HEK293 (cell line): Measurements from ENCODE around the gene PLEKHG1.

Source experiments
- CTCF ChIA-PET: fragments of 350-600 bp; formaldehyde crosslinking; extraction: SDS; loops from one replicate; lab custom pipeline; 2021; ENCODE audit warnings: antibody characterized with exemption; lab: Yijun Ruan, JAX
- POLR2A ChIA-PET: fragments of 300-600 bp; formaldehyde crosslinking; extraction: SDS; loops from one replicate; lab custom pipeline; 2020; ENCODE audit warnings: antibody characterized with exemption, inconsistent platforms; lab: Yijun Ruan, JAX
- H3K27ac ChIP-seq: fragments of 200-500 bp; sonication (Bioruptor generic); 2 replicates; pipeline ENCODE4 v1.5.1; 2014; ENCODE audit warnings: low read depth, low read length, control low read depth, inconsistent platforms; ENCODE audit errors: extremely low read depth
- H3K36me3 ChIP-seq, 2 experiments: fragments of 200-500 bp in 1 of 2; sonication (Bioruptor generic) in 1 of 2; 1 replicate in 1 of 2; 2 replicates in 1 of 2; pipeline ENCODE4 v1.5.1; 2014 to 2017; ENCODE audit warnings: inconsistent platforms in 2 of 2, low read length in 2 of 2; ENCODE audit not compliant: control insufficient read depth in 2 of 2, insufficient read depth in 1 of 2
- H3K4me1 ChIP-seq: fragments of 200-500 bp; sonication (Bioruptor generic); 2 replicates; pipeline ENCODE4 v1.5.1; 2014; ENCODE audit warnings: mild to moderate bottlenecking, low read length, inconsistent platforms; ENCODE audit not compliant: control insufficient read depth, insufficient read depth
- H3K4me3 ChIP-seq: 2 replicates; pipeline ENCODE4 v1.5.1; 2011; ENCODE audit warnings: low read depth, mild to moderate bottlenecking, control low read depth, low read length, moderate library complexity
- H3K9me3 ChIP-seq: fragments of 200-500 bp; sonication (Bioruptor generic); 2 replicates; pipeline ENCODE4 v1.5.1; 2014; ENCODE audit warnings: low read depth, low read length, inconsistent platforms; ENCODE audit not compliant: control insufficient read depth, insufficient read depth
- MEIS1 ChIP-seq: sonication (generic); formaldehyde crosslinking; IDR thresholded peaks from 2 replicates; pipeline ENCODE4 v1.8.1; 2022; ENCODE audit warnings: missing genetic modification reagents, mild to moderate bottlenecking, borderline replicate concordance
- MZF1 ChIP-seq: fragments of 450-650 bp; formaldehyde crosslinking; IDR thresholded peaks from 2 replicates; pipeline ENCODE4 v1.5.1; 2017; ENCODE audit warnings: missing biosample characterization, missing genetic modification characterization, borderline replicate concordance
- PRDM6 ChIP-seq: fragments of 450-650 bp; formaldehyde crosslinking; IDR thresholded peaks from 2 replicates; pipeline ENCODE4 v1.5.1; 2017; ENCODE audit warnings: missing biosample characterization, missing genetic modification characterization
- SCRT1 ChIP-seq: fragments of 450-650 bp; formaldehyde crosslinking; IDR thresholded peaks from 2 replicates; pipeline ENCODE4 v1.5.1; 2016; ENCODE audit warnings: missing biosample characterization, missing genetic modification characterization, borderline replicate concordance
- SCRT2 ChIP-seq: fragments of 450-650 bp; formaldehyde crosslinking; IDR thresholded peaks from 2 replicates; pipeline ENCODE4 v1.5.1; 2016; ENCODE audit warnings: missing biosample characterization, missing genetic modification characterization
- SP3 ChIP-seq: fragments of 450-650 bp; formaldehyde crosslinking; IDR thresholded peaks from 2 replicates; pipeline ENCODE4 v1.5.1; 2016; ENCODE audit warnings: missing biosample characterization, missing genetic modification characterization
- ZBTB20 ChIP-seq: fragments of 450-650 bp; formaldehyde crosslinking; IDR thresholded peaks from 2 replicates; pipeline ENCODE4 v1.5.1; 2016; ENCODE audit warnings: missing biosample characterization, missing genetic modification characterization
- ZEB2 ChIP-seq: fragments of 450-650 bp; formaldehyde crosslinking; IDR thresholded peaks from 2 replicates; pipeline ENCODE4 v1.5.1; 2016; ENCODE audit warnings: missing biosample characterization, missing genetic modification characterization
- ZFP3 ChIP-seq: fragments of 450-650 bp; formaldehyde crosslinking; IDR thresholded peaks from 2 replicates; pipeline ENCODE4 v1.5.1; 2016; ENCODE audit warnings: low read depth, missing biosample characterization, missing genetic modification characterization
- ZNF112 ChIP-seq: fragments of 450-650 bp; formaldehyde crosslinking; IDR thresholded peaks from 2 replicates; pipeline ENCODE4 v1.5.0; 2017; ENCODE audit warnings: missing biosample characterization, missing genetic modification characterization
- ZNF133 ChIP-seq: fragments of 450-650 bp; formaldehyde crosslinking; IDR thresholded peaks from 2 replicates; pipeline ENCODE4 v1.5.1; 2016; ENCODE audit warnings: missing biosample characterization, missing genetic modification characterization
- ZNF138 ChIP-seq: fragments of 450-650 bp; formaldehyde crosslinking; IDR thresholded peaks from 2 replicates; pipeline ENCODE4 v1.5.1; 2016; ENCODE audit warnings: missing biosample characterization, missing genetic modification characterization, borderline replicate concordance
- ZNF157 ChIP-seq: fragments of 450-650 bp; formaldehyde crosslinking; IDR thresholded peaks from 2 replicates; pipeline ENCODE4 v1.5.1; 2016; ENCODE audit warnings: missing biosample characterization, missing genetic modification characterization
- ZNF426 ChIP-seq: fragments of 450-650 bp; formaldehyde crosslinking; IDR thresholded peaks from 2 replicates; pipeline ENCODE4 v1.5.1; 2017; ENCODE audit warnings: missing biosample characterization, missing genetic modification characterization, mild to moderate bottlenecking, inconsistent platforms, moderate library complexity
- ZNF433 ChIP-seq: fragments of 450-650 bp; formaldehyde crosslinking; IDR thresholded peaks from 2 replicates; pipeline ENCODE4 v1.5.1; 2016; ENCODE audit warnings: missing biosample characterization, missing genetic modification characterization, low read depth
- ZNF707 ChIP-seq: fragments of 450-650 bp; formaldehyde crosslinking; IDR thresholded peaks from 2 replicates; pipeline ENCODE4 v1.5.1; 2016; ENCODE audit warnings: missing biosample characterization, missing genetic modification characterization
- TF ChIP-seq, protein P1 (sequence below): fragments of 450-650 bp; formaldehyde crosslinking; IDR thresholded peaks from 2 replicates; pipeline ENCODE4 v1.5.1; 2016; ENCODE audit warnings: missing biosample characterization, missing genetic modification characterization
- TF ChIP-seq, protein P2 (sequence below): fragments of 450-650 bp; formaldehyde crosslinking; IDR thresholded peaks from 2 replicates; pipeline ENCODE4 v1.5.1; 2016; ENCODE audit warnings: missing biosample characterization, missing genetic modification characterization
- TF ChIP-seq, protein P3 (sequence below): sonication (generic); formaldehyde crosslinking; IDR thresholded peaks from 2 replicates; pipeline ENCODE4 v1.8.1; 2022; ENCODE audit warnings: mild to moderate bottlenecking, moderate library complexity, missing genetic modification reagents

Gene PLEKHG1

GRCh38 chr6:150607329-150607650, 7.6 kb downstream of the PLEKHG1 start (continued):
- TF ChIP-seq ZNF112 (tag by site-specific recombination) (no peak), ZNF157 (no peak), ZEB2 (tag by site-specific recombination) (no peak), ZFP3 (tag by site-specific recombination) (no peak)

- TF ChIP-seq ZNF133 (tag by site-specific recombination), result no peak
- TF ChIP-seq MZF1 (tag by site-specific recombination), result peak; percentile 67; the same call in 1 of the 2 replicates
- no peak for TF ChIP-seq SP3 (tag by site-specific recombination)
- peak; percentile 39 for TF ChIP-seq ZBTB20 (tag by site-specific recombination)
- TF ChIP-seq PRDM6 (tag by site-specific recombination), result peak; percentile 72
- no peaks in the 10 kb centered on the region for H3K36me3 ChIP-seq
- no peaks in the 10 kb centered on the region for H3K9me3 ChIP-seq
- ChIA-PET CTCF (interaction anchor here (0.6 to 2.1 kb wide), 9 partner anchors 8 to 1904 kb away, joined by 3 to 7 read pairs (median 4); no protein-coding TSS in a partner anchor), POLR2A (no interaction called here)
- H3K27ac ChIP-seq, result no peak overlapping the region
- peaks cover 6% of the 10 kb centered on the region for H3K4me1 ChIP-seq
- H3K4me3 ChIP-seq, result no peak overlapping the region
Measured at GRCh38 chr6:150610584-150610983, 10.9 kb downstream of the PLEKHG1 start.

- H3K4me1 ChIP-seq, result peaks cover 8% of the 10 kb centered on the region
- H3K36me3 ChIP-seq, result no peaks in the 10 kb centered on the region
- TF ChIP-seq SCRT2 (tag by site-specific recombination) (peak; percentile 86), SCRT1 (peak; percentile 52; the same call in 1 of the 2 replicates), ZNF707 (tag by site-specific recombination) (no peak)
- TF ChIP-seq, all 188 proteins: peak for 2
- POLR2A ChIA-PET, result no interaction called here
- Histone ChIP-seq H3K27ac (no peak overlapping the region), H3K9me3 (no peaks in the 10 kb centered on the region), H3K4me3 (no peak overlapping the region)
- CTCF ChIA-PET, result interaction anchor here (1.1 kb wide), 1 partner anchor 195 kb away, joined by 5 read pairs; no protein-coding TSS in a partner anchor
Measured at GRCh38 chr6:150613269-150613668, 13.6 kb downstream of the PLEKHG1 start.

DNA sequence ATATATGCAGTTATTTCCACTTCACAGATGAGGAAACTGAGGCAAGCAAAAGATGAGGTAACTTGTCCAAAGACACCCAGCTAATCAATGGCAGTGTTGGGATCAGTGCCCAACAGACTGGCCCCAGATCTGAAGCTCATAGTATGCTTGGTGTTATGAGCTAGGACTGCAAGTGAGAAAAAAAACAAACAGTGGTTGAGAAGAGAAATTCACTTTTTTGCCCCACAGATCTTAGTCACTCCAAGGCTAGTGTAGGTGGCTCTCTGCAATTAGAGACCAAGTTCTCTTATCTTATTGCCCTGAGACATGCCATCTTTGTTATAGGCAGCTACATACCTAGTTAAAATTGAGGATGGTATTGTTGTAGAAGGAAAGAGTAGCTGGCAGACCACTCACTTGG, 16.3 kb downstream of the PLEKHG1 start:
- Histone ChIP-seq H3K4me1 (peaks cover 8% of the 10 kb centered on the region), H3K36me3 (no peaks in the 10 kb centered on the region)
- POLR2A ChIA-PET, result interaction anchor here (1.4 kb wide), 1 partner anchor 15 kb away, joined by 5 read pairs; no protein-coding TSS in a partner anchor

More for the DNA sequence above, 16.3 kb downstream of the PLEKHG1 start:
- no peak overlapping the region for H3K4me3 ChIP-seq
- no peak overlapping the region for H3K27ac ChIP-seq
- CTCF ChIA-PET, result interaction anchor here (0.6 to 1.6 kb wide), 8 partner anchors 10 to 857 kb away, joined by 3 to 7 read pairs (median 3); no protein-coding TSS in a partner anchor
- TF ChIP-seq ZEB2 (tag by site-specific recombination) (no peak), ZNF426 (tag by site-specific recombination) (no peak), ZNF433 (no peak), ZBTB20 (tag by site-specific recombination) (no peak), ZNF138 (tag by site-specific recombination) (no peak), MEIS1 (CRISPR knock-in tag) (no peak)
- TF ChIP-seq, protein P1, sequence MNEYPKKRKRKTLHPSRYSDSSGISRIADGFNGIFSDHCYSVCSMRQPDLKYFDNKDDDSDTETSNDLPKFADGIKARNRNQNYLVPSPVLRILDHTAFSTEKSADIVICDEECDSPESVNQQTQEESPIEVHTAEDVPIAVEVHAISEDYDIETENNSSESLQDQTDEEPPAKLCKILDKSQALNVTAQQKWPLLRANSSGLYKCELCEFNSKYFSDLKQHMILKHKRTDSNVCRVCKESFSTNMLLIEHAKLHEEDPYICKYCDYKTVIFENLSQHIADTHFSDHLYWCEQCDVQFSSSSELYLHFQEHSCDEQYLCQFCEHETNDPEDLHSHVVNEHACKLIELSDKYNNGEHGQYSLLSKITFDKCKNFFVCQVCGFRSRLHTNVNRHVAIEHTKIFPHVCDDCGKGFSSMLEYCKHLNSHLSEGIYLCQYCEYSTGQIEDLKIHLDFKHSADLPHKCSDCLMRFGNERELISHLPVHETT, result no peak
- TF ChIP-seq, protein P2, sequence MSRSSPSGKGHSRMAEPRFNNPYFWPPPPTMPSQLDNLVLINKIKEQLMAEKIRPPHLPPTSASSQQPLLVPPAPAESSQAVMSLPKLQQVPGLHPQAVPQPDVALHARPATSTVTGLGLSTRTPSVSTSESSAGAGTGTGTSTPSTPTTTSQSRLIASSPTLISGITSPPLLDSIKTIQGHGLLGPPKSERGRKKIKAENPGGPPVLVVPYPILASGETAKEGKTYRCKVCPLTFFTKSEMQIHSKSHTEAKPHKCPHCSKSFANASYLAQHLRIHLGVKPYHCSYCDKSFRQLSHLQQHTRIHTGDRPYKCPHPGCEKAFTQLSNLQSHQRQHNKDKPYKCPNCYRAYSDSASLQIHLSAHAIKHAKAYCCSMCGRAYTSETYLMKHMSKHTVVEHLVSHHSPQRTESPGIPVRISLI (tag by site-specific recombination), result no peak
- TF ChIP-seq, protein P3, sequence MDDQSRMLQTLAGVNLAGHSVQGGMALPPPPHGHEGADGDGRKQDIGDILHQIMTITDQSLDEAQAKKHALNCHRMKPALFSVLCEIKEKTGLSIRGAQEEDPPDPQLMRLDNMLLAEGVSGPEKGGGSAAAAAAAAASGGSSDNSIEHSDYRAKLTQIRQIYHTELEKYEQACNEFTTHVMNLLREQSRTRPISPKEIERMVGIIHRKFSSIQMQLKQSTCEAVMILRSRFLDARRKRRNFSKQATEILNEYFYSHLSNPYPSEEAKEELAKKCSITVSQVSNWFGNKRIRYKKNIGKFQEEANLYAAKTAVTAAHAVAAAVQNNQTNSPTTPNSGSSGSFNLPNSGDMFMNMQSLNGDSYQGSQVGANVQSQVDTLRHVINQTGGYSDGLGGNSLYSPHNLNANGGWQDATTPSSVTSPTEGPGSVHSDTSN, result no peak
- no peaks in the 10 kb centered on the region for H3K9me3 ChIP-seq
